GM19395 (cell line): ENCODE measurements around the gene GFOD1.
A peak's percentile ranks its signal among the peaks of the same experiment; 100 is the strongest.
"Not testable (repeated sequence)": the region's sequence is repeated elsewhere in the genome, so short reads cannot be mapped to it uniquely, and the experiment has no call there.

Experiments
- ATAC-seq: cut with Tn5 transposase; IDR thresholded peaks from one replicate; pipeline ENCODE4 v1.9.1; 2021; ENCODE audit warnings: mild to moderate bottlenecking, moderate library complexity; ENCODE audit not compliant: unreplicated experiment

The GFOD1 gene

DNA sequence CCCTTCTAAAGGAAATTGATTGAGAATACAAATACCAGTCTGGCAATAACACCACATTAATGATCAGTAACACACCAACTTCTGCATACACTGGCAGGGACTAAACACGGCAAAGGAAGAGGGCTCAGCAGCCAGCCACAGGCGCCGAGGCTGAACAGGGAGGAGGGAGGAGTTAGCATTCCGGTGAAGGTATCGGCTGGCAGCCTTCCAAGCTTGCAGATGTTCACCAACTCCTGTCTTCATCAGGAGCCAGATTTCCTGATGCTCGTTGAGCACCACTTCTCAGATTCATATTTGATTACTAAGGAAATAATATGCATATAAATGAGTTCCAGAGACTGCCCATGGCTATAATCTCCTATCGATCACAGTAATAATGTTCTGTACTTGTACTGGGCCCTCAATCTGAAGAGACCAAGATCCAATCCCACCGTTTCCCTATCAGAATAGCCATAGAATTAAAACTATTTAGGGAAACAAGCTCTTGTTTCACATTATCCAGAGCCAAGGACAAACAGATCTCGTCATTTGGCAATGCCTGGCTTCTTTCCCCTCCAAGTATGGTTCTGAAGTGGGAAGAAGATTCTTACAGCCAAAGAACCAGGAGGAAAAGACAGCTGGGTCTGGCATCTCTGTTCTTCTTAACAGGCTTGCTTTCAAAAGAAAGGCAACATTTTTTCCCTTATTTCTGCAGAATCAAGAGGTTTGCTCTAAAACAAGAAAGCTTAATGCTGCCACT is 42.2 kb downstream of the GFOD1 start:
- ATAC-seq, result no peak

DNA sequence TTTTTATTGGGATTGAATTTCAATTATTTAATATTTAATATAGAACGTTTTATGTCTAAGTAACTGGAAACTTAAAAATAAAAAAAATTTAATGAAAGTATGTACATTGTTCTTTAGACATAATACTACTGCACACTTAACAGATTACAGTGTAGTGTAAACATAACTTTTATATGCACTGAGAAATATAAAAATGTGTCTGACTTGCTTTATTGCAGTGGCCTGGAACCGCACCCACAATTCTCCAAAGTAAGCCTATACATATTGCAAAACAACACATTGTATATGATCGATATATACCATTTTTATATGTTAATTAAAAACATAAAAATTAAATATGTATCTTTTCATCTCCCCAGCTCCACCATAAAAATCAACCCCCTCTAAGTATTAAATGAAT is 42.8 kb downstream of the GFOD1 start:
- no peak for ATAC-seq

DNA sequence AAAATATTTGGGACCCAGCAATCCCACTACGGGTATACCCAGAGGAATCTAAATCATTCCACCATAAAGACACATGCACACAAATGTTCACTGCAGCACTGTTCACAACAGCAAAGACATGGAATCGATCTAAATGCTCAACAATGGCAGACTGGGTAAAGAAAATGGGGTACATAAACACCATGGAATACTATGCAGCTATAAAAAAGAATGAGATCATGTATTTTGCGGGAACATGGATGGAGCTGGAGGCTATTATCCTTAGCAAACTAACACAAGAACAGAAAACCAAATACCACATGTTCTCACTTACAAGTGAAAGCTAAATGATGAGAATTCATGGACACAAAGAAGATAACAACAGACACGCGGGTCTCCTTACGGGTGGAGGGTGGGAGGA is 43.4 kb downstream of the GFOD1 start:
- ATAC-seq, result not testable (repeated sequence)

DNA sequence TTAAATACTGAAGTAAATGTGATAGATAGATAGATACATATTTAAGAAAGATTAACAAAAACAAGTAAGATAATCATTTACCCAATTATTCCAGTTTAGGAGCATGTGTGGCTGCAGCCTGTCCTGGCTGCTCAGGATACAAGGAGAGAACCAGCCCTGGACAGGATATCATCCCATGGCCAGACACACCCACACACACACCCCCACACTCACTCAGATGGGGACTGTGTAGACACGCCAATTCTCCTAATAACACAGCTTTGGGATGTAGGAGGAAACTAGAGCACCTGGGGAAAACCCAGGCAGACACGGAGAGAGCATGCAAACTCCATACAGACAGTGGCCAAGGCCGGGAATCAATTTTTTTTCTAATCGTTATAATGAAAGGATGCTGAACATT is 45.6 kb downstream of the GFOD1 start:
- no peak for ATAC-seq

DNA sequence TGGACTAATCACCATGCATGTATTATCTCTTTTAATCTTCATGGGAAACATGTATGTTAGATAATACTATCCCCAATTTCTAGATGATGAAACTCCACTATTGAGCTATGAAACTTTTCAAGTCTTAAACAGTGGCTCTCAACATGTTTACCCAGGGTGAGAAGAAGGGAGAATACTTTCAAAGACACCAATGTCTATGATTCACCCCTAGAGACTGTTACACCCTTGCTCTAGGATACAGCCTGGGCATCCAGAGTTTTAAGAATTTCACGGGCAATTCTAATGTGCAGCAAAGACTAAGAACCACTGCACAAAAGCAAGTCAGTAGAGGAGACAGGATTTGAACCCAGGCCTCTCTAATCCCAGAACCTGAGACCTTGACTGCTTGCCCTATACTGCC is 47.8 kb downstream of the GFOD1 start:
- ATAC-seq, result no peak

DNA sequence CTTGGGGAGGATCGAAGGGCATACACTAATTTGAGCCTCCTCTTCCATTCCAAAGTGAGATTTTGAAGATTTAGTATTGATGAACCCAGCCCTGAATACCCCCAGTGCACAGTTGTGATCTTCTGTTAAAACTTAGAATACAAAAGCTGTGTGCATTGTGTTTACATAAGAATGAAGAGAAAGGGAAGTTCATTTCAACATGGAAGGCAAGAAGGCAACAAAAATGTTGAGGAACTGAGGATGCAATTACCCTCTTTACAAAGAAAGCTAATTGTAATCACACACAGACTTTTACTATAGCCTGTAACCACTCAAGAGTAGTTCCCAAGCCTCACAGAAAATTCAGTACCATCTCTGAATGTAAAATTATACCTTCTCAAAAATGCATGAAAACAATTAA is 49.3 kb downstream of the GFOD1 start:
- no peak for ATAC-seq

DNA sequence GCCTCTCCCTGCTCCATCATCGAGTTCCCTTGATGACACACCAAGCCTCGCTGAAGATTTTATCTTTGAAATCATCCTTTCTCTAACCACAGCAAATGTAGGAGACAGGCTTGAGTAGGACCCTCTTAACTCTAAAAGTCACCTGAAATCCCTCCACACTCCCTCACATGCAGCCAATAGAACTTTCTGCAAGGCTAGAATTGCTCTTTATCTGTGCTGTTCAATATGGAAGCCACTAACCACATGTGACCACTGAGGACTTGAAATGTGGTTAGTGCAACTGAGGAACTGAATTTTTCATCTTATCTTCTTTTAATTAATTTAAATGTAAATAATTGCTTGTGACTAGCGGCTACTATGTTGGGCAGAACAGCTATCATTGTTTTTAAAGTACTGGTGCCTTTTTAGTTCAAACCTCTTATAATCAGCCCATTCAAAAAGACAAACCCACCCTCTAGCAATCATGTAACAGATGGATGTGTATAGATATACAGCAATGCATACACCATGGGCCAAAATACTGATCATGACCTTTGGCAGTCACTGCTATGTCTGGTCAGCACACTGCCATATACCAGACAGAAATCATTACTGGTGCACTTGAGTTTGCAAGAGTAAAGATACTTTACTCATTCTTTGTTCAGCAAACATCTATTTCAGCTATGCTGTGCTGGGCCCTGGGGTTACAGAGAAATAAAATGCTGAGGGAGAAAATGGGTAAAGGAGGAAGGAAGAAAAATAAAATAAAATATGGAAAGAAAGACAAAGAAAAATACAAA is 50.0 kb downstream of the GFOD1 start:
- no peak for ATAC-seq

DNA sequence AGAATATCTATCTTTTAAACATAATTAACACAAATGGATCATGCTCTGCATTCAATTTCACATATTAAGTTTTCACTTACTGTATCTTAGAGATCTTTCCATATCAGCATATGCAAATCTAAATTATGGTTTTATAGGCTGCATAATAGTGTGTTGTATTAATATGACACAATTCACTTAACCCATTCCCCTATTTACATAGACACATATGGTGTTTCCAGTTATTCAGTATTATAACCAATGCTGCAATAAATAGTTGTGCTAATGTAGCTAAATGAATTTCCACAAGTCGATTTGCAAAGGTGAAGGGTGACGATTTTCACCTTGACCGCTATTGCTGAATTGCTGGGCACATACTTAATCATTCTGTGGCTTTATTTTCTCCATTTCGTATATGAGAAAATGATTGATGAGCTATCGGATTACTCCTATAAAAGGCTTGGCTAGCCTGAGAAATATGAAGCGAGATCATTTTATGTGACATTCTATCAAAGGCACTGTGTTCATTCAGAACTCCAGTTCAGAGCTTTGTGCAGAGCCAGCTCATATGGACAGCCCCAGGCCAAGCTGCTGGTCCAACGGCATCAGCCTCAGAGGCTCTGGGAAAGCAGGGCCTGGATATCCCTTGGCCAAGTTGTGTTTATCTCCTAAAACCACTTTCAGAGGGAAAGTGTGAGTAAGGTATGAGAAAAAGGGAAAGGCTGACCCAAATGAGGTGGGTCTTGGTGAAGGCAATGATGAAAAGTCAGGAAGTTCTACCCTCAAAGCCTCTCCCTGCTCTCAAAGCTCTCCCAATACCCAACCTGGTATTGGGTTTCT is 50.8 kb downstream of the GFOD1 start:
- ATAC-seq, result no peak

DNA sequence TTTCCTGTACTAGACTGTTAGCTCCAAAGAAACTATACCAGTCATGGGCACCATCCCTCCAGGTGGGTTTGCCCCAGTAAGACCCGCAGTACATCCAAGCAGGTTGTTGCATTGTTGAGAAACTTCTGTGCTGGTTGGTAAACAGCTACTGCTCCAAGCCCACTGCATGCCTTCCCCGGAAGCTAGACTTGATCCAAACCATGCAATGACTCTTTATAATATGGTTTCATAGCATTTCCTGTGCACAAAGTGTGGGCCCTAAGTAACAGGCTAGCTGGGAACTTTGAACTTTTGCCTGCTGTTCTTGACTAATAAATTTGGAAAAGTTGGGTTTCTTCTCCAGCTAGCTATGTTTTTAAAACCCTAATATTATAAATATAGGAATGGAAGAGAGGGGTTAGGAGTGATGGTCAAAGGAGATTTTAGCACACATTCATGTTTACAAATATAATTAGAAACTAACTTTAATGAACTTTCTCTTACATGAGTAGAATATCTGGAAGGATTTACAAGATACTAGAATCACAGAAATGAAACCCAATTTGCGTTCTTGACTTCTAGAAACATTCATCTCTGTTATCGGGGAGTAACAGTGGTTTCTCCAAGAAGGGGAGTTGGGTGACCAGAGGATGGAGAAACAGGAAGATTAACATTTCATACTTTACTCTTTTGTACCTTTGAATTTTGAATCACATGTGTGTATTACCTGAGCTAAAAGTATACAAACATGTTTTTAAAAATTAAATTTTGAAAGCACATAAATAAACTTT is 51.7 kb downstream of the GFOD1 start:
- no peak for ATAC-seq

DNA sequence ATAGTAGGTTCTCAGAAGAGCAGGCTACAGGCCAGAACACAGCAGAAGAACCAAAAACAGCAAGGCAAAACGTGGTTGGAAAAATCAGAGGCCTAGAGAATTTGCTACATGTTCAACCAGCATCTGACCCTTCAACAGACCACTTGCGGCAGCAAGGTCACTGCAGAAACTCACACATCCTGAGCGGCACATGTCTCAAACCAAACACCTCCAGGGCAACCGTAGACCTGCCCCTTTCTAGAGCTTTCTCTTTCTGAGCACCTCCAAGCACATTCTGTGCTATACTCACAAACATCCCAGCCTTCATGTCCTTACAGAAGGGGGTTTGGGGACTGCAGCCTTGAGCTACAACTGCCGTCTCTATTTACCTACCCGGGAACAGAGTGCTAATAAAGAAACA is 52.6 kb downstream of the GFOD1 start:
- ATAC-seq, result no peak

DNA sequence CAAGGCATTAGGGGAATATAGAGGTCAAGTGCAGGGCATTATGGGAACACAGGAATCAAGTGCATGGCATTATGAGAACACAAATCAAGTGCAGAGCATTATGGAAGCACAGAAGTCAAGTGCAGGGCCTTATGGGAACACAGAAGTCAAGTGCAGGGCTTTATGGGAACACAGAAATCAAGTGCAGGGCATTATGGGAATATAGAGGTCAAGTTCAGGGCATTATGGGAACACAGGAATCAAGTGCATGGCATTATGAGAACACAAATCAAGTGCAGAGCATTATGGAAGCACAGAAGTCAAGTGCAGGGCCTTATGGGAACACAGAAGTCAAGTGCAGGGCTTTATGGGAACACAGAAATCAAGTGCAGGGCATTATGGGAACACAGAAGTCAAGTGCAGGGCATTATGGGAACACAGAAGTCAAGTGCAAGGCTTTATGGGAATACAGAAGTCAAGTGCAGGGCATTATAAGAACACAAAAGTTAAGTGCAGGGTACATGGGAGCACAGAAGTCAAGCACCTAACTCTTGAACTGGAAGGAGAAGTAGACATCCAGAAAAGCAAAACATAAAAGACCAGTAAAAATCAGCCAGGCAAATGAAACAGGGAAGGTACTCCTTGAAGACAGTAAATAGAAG is 53.1 kb downstream of the GFOD1 start:
- not testable (repeated sequence) for ATAC-seq

DNA sequence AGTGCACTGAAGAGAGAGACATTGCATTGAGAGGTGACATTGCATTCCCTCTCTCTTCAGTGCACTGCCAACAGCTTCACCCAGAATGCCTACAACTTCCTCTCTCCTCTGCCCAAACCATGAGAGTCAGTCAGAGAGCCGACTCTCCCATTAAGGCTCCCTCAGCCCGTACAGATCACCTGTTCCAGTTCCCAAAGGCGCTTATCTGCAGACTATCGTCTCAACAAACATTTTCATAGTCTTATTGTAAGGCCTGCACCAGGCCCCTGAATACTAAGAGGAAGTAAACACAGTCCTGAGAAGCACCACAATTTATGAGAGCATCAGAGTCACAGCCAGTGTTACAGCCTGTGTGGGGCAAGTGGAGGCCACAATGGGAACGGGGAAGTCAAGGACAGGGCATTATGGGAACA is 53.7 kb downstream of the GFOD1 start:
- ATAC-seq, result no peak

DNA sequence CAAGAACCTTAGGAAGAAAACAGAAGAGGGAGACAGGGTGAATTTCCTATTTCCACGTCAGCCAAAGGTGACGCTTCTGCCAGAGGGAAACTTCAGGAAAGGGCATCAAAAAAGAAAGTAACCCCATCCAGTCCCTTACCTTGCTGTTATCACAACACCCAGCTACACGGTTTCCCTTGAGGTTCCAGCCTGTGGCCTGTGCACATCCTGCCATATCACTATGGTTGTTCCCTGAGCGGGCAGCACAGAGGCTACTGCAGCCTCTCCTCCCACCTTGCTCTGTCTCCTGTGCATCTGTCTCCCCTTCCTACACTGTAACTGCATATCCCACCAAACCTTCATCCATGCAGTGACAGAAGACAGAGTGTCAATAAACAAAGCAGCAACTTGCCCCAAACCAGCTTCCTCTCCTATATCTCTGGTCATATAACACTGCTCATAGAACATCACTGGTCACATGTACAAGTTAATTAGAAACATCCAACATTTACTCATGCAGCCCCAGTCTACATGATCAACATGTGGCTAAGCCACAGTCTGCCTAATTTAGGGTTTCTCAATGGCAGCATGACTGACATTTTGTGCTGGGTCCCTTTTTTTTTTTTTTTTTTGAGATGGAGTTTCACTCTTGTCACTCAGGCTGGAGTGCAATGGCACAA is 54.7 kb downstream of the GFOD1 start:
- no peak for ATAC-seq

DNA sequence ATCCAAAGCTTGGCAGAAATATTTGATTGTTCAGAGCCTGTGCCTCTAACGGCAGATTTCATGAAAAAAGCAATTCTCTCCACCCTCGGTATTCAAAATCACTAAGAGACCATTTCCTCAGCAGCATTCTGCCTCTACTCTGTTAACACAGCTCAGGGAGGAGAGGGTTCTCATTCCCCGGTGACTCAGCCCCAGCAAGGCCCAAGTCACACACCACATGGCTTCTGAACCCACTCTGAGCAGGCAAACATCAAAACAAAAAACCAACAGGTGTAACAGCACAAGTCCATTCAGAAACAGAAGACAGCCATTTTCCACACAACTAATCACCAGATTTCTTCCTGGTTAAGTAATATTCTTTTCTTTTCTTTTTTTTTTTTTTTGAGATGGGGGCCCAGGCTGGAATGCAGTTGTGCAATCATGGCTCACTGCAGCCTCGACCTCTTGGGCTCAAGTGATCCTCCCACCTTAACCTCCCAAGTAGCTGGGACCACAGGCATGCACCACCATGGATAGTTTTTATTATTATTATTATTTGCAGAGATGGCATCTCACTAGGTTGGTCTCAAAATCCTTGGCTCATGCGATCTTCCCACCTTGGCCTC is 55.4 kb downstream of the GFOD1 start:
- ATAC-seq, result no peak

DNA sequence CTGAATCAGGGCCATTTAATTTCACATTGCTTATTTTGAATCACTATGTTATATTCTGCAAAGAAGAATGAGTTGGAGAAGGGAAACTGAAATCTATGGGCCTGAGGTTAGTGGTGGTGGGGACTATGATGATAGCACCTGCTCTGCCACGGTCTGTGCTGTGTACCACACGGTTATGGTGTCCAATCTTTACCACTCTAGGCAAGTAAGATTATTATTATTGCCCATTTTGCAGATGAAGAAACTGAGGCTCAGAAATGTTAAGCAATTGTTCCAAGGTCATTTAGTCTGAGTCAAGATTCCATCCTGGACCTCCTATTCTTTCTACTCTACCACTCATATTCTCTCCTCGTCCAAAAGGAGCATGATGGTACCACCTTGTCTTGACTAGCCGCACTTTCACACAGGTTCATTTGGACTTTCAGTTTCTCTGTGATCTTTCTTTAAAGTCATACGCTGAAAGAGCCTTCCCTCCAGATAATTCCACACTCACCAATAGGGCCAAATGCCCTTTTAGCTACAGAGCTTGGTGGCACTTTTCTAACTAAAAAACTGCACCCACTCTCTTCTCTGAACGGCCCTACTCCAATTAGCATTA is 56.2 kb downstream of the GFOD1 start:
- ATAC-seq, result no peak

DNA sequence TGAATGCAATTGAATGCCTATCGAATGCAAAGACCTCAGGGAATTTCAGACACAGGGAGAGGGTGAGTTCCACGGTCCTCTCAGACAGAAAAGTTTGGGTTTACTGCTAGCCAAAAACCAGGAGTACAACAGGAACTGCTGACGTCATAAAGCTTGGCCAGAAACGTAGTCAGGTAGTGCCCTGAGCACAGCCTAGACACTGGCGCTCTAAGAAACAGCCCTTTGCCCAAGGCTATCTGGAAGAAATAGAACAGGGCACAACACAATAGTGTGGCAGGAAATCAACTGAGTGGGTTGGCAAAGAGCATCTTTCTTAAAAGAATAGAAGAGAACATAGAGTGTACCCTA is 58.0 kb downstream of the GFOD1 start:
- no peak for ATAC-seq

DNA sequence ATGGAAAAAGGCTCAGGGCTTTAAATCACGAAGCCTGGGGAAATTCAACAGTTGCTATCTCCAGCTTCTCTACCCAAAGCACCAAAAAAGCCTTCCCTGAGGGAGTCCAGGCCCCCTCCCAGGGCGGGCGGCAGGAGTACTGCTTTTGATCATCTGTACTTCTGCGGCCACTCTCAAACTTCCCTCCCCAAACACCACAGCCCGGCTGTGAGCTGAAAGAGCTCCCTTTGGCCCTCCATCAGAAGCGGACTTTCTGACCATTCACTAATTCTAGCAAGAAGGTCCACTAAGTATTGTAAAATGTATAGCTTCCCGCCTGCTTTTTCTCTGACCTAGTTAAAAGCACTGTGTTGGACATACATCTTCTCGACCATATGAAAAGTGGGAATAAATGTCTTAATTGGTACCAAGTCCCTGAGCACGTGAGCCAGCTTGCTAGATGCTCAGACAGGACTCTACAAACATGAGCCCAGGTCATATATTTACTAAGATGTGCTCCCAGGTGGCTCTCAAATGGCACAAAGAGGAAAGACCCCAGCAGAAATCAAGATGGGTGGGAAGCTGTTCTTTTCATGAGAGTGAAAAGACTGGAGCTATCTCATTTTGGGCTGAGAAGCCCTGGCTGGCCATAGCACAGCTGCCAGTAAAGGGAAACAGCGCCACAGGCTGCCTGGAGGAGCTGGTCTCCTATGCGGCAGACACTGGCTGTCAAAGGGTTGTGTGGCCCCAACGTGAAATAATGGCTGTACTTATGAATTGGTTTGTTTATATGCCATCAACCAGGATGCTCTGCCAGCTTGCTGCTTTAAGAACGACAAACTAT is 58.6 kb downstream of the GFOD1 start:
- ATAC-seq, result peak; percentile 27
